Measurements from ENCODE around the gene WEE1. TPM values are rescaled to one million over a fixed set of nuclear protein-coding genes. Genes with fewer than 3 reads are reported as not detected.
A peak's percentile ranks its signal among the peaks of the same experiment; 100 is the strongest.
"Not testable (repeated sequence)": the region's sequence is repeated elsewhere in the genome, so short reads cannot be mapped to it uniquely, and the experiment has no call there.

Gene WEE1
- total and polyA plus RNA-seq, 3 experiments from 2014 or later = 8.1 to 49.8 (median 46.9) TPM

DNA sequence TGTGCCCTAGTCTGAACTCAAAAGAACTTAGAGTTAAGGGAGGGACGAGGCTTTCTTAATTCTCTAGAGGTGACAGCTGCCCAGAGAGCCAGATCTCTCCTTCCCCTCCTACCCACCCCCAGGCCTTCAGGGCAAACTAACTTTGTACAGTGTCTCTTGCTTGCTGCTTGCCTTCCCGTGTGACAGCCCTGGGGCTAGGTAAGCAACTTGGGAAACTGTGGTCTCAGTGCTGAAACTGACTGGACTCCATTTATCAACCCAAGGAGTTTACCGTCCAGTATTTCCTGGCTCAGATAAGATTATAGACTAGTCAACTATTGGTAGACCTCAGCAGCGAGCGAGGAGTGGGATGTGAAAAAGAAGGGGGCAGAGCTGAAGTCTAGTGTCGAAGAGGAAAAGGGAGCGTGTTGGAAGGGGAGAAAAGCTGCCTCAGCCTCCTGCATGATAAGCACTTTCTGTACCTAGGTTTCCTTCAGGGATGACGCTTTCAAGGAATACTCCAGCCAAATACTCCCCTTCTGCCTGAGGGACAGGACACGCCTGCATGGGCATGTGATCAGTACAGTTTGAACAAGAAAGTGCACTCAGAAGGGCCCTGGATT lies 43.3 kb upstream of the WEE1 start:
- H3K27me3 Mint-ChIP-seq = no peaks in the 10 kb centered on the region
- POLR2A ChIA-PET = no interaction called here
- H3K9me3 Mint-ChIP-seq = no peaks in the 10 kb centered on the region
- Histone ChIP-seq H3K27me3 (ENCODE audit: insufficient read depth, low read length, poor library complexity, severe bottlenecking) (no peaks in the 10 kb centered on the region), H3K36me3 (ENCODE audit: insufficient read depth, low read length) (peaks cover 13% of the 10 kb centered on the region), H3K4me1 (ENCODE audit: insufficient read depth, low read length) (no peaks in the 10 kb centered on the region), H3K27ac (ENCODE audit: low read depth, low read length) (peak overlapping the region; percentile 14), H3K9me3 (ENCODE audit: low read length) (no peaks in the 10 kb centered on the region), H3K4me3 (ENCODE audit: low read length) (no peak overlapping the region)
- peak overlapping the region in 1 of 8 donors; percentile 48 for H3K27ac Mint-ChIP-seq
- H3K4me1 Mint-ChIP-seq = no peaks in the 10 kb centered on the region
- CTCF ChIA-PET = interaction anchor here (1.2 to 2.8 kb wide), 3 partner anchors 8 to 218 kb away, joined by 3 to 16 read pairs (median 3); no protein-coding TSS in a partner anchor
- no peak for DNase-seq
- peaks cover 0 to 28% (median 11%) of the 10 kb centered on the region in 3 donors for H3K36me3 Mint-ChIP-seq
- H3K4me3 Mint-ChIP-seq = no peak overlapping the region

DNA sequence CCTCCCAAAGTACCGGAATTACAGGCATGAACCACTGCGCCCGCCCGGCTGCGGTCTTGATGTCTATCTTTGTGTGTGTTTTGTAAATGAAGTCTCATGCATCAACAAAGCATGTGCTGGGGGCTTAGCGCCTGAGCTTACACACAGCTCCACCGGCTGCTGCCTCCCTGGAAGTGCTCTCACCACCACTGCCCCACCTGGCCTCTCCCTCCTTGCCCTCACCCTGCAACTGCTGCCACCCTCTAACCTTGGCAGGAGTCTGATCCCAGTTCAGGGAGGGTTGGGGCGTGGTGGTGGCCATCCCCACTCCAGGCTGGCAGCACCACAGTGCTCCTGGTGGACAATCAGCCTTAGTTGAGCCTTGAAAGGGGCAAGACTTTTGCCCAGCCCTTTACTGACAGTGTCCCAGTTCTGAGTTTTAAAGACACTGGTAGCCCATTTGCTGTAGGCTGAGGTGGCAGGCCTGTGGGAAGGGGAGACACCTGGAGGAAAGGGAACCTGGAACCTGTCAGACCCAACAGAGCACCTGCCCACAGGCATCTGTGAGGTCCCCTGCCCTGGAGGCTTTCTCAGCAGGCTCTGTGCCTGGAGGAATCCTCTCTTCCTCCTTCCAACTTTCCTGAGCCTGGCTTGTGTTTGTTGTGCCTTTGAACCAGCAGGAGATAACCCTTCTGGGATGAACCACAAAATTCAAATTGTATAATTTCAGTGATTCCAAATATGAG lies 42.4 kb upstream of the WEE1 start:
- H3K36me3 Mint-ChIP-seq = peaks cover 0 to 20% (median 6%) of the 10 kb centered on the region in 3 donors
- no peaks in the 10 kb centered on the region for H3K9me3 Mint-ChIP-seq
- Histone ChIP-seq H3K4me3 (ENCODE audit: low read length) (no peak overlapping the region), H3K4me1 (ENCODE audit: insufficient read depth, low read length) (no peaks in the 10 kb centered on the region), H3K9me3 (ENCODE audit: low read length) (no peaks in the 10 kb centered on the region), H3K36me3 (ENCODE audit: insufficient read depth, low read length) (peaks cover 6% of the 10 kb centered on the region), H3K27me3 (ENCODE audit: insufficient read depth, low read length, poor library complexity, severe bottlenecking) (no peaks in the 10 kb centered on the region), H3K27ac (ENCODE audit: low read depth, low read length) (no peak overlapping the region)
- no peaks in the 10 kb centered on the region for H3K27me3 Mint-ChIP-seq
- ChIA-PET POLR2A (interaction anchor here (1.0 kb wide), 1 partner anchor 45 kb away, joined by 3 read pairs; no protein-coding TSS in a partner anchor), CTCF (interaction anchor here (2.8 kb wide), 1 partner anchor 82 kb away, joined by 16 read pairs; no protein-coding TSS in a partner anchor)
- no peak for DNase-seq
- no peak overlapping the region for H3K4me3 Mint-ChIP-seq
- H3K27ac Mint-ChIP-seq = peak overlapping the region in 1 of 8 donors; percentile 86
- H3K4me1 Mint-ChIP-seq = no peaks in the 10 kb centered on the region

DNA sequence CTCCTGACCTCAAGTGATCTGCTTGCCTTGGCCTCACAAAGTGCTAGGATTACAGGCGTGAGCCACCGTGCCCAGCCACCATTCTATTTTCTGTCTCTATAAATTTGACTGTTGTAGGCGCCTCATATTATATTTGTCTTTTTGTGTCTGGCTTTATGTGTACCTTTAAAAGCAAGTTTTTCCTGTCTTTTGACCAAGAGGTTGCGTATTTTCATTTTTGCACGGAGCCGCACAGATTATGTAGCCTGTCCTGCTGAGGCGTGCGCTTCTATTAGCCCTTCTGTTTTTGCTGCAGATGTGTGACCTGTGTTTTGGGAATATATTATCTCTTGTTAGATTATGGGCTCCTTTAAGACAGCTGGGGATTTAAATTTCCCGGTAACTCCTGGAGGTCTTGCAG lies 40.4 kb upstream of the WEE1 start:
- Mint-ChIP-seq H3K36me3 (peaks cover 0 to 6% (median 0%) of the 10 kb centered on the region in 3 donors), H3K27ac (no peak overlapping the region), H3K27me3 (no peaks in the 10 kb centered on the region), H3K4me1 (no peaks in the 10 kb centered on the region), H3K9me3 (no peaks in the 10 kb centered on the region), H3K4me3 (no peak overlapping the region)
- Histone ChIP-seq H3K4me1 (ENCODE audit: insufficient read depth, low read length) (no peaks in the 10 kb centered on the region), H3K27me3 (ENCODE audit: insufficient read depth, low read length, poor library complexity, severe bottlenecking) (no peaks in the 10 kb centered on the region), H3K27ac (ENCODE audit: low read depth, low read length) (no peak overlapping the region), H3K9me3 (ENCODE audit: low read length) (no peaks in the 10 kb centered on the region), H3K36me3 (ENCODE audit: insufficient read depth, low read length) (no peaks in the 10 kb centered on the region), H3K4me3 (ENCODE audit: low read length) (no peak overlapping the region)
- CTCF ChIA-PET = interaction anchor here (1.0 to 3.5 kb wide), 3 partner anchors 80 to 225 kb away, joined by 3 to 95 read pairs (median 34); no protein-coding TSS in a partner anchor
- POLR2A ChIA-PET = interaction anchor here (0.8 kb wide), 1 partner anchor 207 kb away, joined by 3 read pairs; no protein-coding TSS in a partner anchor
- DNase-seq = no peak

DNA sequence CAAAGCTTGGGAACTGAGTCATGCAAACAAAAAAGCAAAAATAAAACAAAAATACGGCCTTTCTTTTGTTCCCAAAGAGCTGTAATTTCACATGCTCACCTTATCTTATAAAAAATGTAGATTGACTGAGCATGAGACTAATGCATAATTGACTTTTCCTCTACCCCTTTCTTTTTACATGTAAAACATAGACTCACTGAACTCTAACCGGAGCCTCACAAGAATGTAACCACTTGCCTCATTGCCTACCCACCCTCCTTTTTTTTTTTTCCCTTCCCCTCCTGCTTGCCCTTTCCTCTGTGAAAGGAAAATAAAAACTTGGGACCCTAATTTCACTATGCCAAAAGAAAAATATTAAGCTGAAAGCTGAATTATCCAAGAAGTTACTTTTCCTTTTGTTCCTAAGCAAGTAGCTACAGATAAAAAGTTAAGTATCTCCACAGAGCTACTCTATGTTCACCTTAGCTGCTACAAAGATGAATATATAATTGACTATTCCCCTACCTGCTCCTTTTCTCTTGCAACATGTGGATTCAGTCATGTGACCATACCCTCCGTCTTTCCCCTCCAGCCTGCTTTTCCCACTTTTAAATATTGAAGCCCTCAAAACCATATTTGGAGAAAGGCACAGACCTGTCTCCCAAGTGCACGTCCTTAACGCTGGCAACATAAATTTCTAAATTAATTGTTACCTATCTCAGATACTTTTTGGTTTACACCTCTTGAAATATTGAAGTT lies 39.6 kb upstream of the WEE1 start:
- Mint-ChIP-seq H3K27me3 (no peaks in the 10 kb centered on the region), H3K4me3 (no peak overlapping the region), H3K27ac (peak overlapping the region in 1 of 8 donors; percentile 47), H3K9me3 (no peaks in the 10 kb centered on the region), H3K4me1 (no peaks in the 10 kb centered on the region), H3K36me3 (peaks cover 0 to 2% (median 0%) of the 10 kb centered on the region in 3 donors)
- Histone ChIP-seq H3K36me3 (ENCODE audit: insufficient read depth, low read length) (no peaks in the 10 kb centered on the region), H3K4me3 (ENCODE audit: low read length) (no peak overlapping the region), H3K4me1 (ENCODE audit: insufficient read depth, low read length) (no peaks in the 10 kb centered on the region), H3K27me3 (ENCODE audit: insufficient read depth, low read length, poor library complexity, severe bottlenecking) (no peaks in the 10 kb centered on the region), H3K9me3 (ENCODE audit: low read length) (no peaks in the 10 kb centered on the region), H3K27ac (ENCODE audit: low read depth, low read length) (no peak overlapping the region)
- POLR2A ChIA-PET = interaction anchor here (0.7 to 2.2 kb wide), 4 partner anchors 67 to 206 kb away, joined by 3 to 11 read pairs (median 8); no protein-coding TSS in a partner anchor
- DNase-seq = no peak
- CTCF ChIA-PET = interaction anchor here (1.0 to 3.5 kb wide), 13 partner anchors 11 to 574 kb away, joined by 3 to 95 read pairs (median 6); partner anchors contain the start of genes DENND5A and WEE1

DNA sequence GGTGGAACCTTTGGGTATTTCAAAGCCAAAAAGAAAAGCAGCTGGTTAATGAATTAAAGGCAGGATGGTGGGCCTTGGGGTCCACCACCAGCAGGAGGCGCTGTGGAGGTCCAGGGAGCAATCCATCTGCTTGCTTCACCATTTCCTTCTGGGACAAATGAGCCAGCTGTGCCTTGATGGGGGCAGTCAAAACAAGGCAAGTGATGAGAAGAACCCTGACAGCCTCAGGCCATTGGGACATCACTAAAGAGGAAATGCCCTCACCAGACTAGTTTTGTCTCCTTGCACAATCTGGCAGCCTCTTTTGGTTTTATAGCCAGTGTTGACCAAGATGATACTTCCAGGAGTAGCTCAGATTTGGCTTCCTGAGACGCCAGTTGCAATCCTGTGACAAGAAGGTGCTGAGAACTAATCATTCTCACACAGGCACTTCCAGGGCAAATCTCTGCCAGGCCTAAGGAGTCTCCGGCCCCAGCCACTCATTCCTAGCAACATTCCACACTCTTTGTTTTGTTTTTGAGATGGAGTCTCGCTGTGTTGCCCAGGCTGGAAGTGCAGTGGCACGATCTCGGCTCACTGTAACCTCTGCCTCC lies 38.2 kb upstream of the WEE1 start:
- Mint-ChIP-seq H3K4me1 (no peaks in the 10 kb centered on the region), H3K36me3 (no peaks in the 10 kb centered on the region), H3K4me3 (no peak overlapping the region), H3K9me3 (no peaks in the 10 kb centered on the region), H3K27me3 (no peaks in the 10 kb centered on the region), H3K27ac (no peak overlapping the region)
- CTCF ChIA-PET = interaction anchor here (0.6 to 3.5 kb wide), 35 partner anchors 9 to 775 kb away, joined by 3 to 95 read pairs (median 4); partner anchors contain the start of genes DENND5A and WEE1
- no peaks in the 10 kb centered on the region for H3K36me3 ChIP-seq (ENCODE audit: insufficient read depth, low read length)
- no peaks in the 10 kb centered on the region for H3K27me3 ChIP-seq (ENCODE audit: insufficient read depth, low read length, poor library complexity, severe bottlenecking)
- no peak overlapping the region for H3K4me3 ChIP-seq (ENCODE audit: low read length)
- POLR2A ChIA-PET = interaction anchor here (0.9 to 2.2 kb wide), 4 partner anchors 38 to 78 kb away, joined by 3 to 11 read pairs (median 8); partner anchors contain the start of genes WEE1 and ZNF143
- H3K9me3 ChIP-seq (ENCODE audit: low read length) = no peaks in the 10 kb centered on the region
- H3K27ac ChIP-seq (ENCODE audit: low read depth, low read length) = no peak overlapping the region
- no peaks in the 10 kb centered on the region for H3K4me1 ChIP-seq (ENCODE audit: insufficient read depth, low read length)
- DNase-seq = peak; percentile 58 to 83 (median 68)

DNA sequence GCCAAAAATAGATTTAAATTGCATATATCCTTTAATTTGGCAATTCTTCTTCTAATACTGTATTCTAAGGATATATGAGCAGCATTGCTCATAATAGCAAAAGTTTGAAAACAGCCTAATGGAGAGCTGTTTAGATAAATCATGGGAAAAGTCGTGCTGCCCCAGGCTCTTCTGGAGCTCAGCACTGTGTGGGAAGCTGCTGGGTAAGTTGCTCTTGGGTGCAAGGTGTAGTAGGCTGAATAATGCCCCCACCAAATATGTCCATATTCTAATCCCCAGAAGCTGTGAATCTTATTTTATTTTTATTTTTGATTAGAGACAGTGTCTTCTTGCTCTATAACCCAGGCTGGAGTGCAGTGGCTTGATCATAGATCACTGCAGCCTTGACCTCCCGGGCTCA lies 34.9 kb upstream of the WEE1 start:
- Mint-ChIP-seq H3K36me3 (peaks cover 0 to 1% (median 0%) of the 10 kb centered on the region in 3 donors), H3K9me3 (no peaks in the 10 kb centered on the region), H3K4me3 (no peak overlapping the region), H3K27ac (no peak overlapping the region), H3K4me1 (no peaks in the 10 kb centered on the region), H3K27me3 (no peaks in the 10 kb centered on the region)
- ChIA-PET CTCF (interaction anchor here (1.1 to 2.4 kb wide), 5 partner anchors 9 to 510 kb away, joined by 3 to 12 read pairs (median 3); no protein-coding TSS in a partner anchor), POLR2A (interaction anchor here (0.6 kb wide), 1 partner anchor 17 kb away, joined by 4 read pairs; no protein-coding TSS in a partner anchor)
- Histone ChIP-seq H3K4me3 (ENCODE audit: low read length) (no peak overlapping the region), H3K36me3 (ENCODE audit: insufficient read depth, low read length) (no peaks in the 10 kb centered on the region), H3K4me1 (ENCODE audit: insufficient read depth, low read length) (no peaks in the 10 kb centered on the region), H3K27ac (ENCODE audit: low read depth, low read length) (no peak overlapping the region), H3K9me3 (ENCODE audit: low read length) (no peaks in the 10 kb centered on the region), H3K27me3 (ENCODE audit: insufficient read depth, low read length, poor library complexity, severe bottlenecking) (no peaks in the 10 kb centered on the region)
- no peak for DNase-seq

DNA sequence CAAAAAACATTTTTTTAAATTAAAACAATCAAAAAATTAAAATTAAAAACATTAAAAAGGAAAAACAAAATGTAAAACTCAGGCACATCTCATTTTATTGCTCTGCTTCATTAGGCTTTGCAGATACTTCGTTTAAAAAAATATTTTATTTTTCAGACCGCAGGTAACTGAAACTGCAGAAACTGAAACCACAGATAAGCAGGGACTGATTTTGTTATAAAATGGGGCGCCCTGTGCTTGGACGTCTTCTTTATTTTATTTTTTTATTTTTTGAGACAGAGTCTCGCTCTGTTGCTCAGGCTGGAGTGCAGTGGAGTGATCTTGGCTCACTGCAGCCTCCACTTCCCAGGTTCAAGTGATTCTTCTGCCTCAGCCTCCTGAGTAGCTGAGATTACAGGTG lies 24.3 kb upstream of the WEE1 start:
- POLR2A ChIA-PET; H3K27me3 Mint-ChIP-seq; H3K4me3 Mint-ChIP-seq; H3K9me3 Mint-ChIP-seq; H3K4me3 ChIP-seq (ENCODE audit: low read length); H3K36me3 ChIP-seq (ENCODE audit: insufficient read depth, low read length); H3K27ac Mint-ChIP-seq; H3K27me3 ChIP-seq (ENCODE audit: insufficient read depth, low read length, poor library complexity, severe bottlenecking); DNase-seq; H3K4me1 Mint-ChIP-seq; H3K4me1 ChIP-seq (ENCODE audit: insufficient read depth, low read length); H3K9me3 ChIP-seq (ENCODE audit: low read length); H3K27ac ChIP-seq (ENCODE audit: low read depth, low read length): not testable (repeated sequence)
- CTCF ChIA-PET = interaction anchor here (2.9 kb wide), 1 partner anchor 14 kb away, joined by 9 read pairs; no protein-coding TSS in a partner anchor
- peaks cover 2 to 15% (median 8%) of the 10 kb centered on the region in 3 donors for H3K36me3 Mint-ChIP-seq
